Keratinocyte (primary cell): ENCODE results near the gene ANKRD40. TPM values are rescaled to one million over a fixed set of nuclear protein-coding genes. Genes with fewer than 3 reads are reported as not detected.

ENCODE experiments used
- DNase-seq: peaks from one replicate; pipeline ENCODE4 v3.0.0-alpha.2; 2011; ENCODE audit warnings: low read depth, missing footprints, low spot score
- FAIRE-seq: peaks from 2 replicates; lab custom pipeline; 2011; peaks lifted over from hg19 to GRCh38; lab: Jason Lieb, UNC
- H2AFZ ChIP-seq: 2 replicates; pipeline ENCODE4 v1.6.0; 2012; ENCODE audit warnings: low read length, control low read depth, inconsistent platforms; ENCODE audit not compliant: control insufficient read depth
- H3K27ac ChIP-seq: 2 replicates; pipeline ENCODE4 v1.5.1; 2011; ENCODE audit warnings: low read length; ENCODE audit not compliant: control insufficient read depth, insufficient read depth
- H3K27me3 ChIP-seq: 3 replicates; pipeline ENCODE4 v1.6.0; 2011; ENCODE audit warnings: low read length; ENCODE audit not compliant: control insufficient read depth, insufficient read depth; ENCODE audit errors: extremely low read depth
- H3K36me3 ChIP-seq, 2 experiments: 2 replicates in 1 of 2; 3 replicates in 1 of 2; pipeline ENCODE4 v1.5.1; 2011; ENCODE audit warnings: low read length in 2 of 2, mild to moderate bottlenecking in 1 of 2; ENCODE audit not compliant: control insufficient read depth in 2 of 2, insufficient read depth in 2 of 2; ENCODE audit errors: extremely low read depth in 1 of 2
- H3K4me1 ChIP-seq: 3 replicates; pipeline ENCODE4 v1.5.1; 2011; ENCODE audit warnings: low read length; ENCODE audit not compliant: control insufficient read depth, insufficient read depth; ENCODE audit errors: extremely low read depth
- H3K4me2 ChIP-seq: 3 replicates; pipeline ENCODE4 v1.6.0; 2011; ENCODE audit warnings: low read depth, low read length; ENCODE audit not compliant: control insufficient read depth, insufficient read depth; ENCODE audit errors: extremely low read depth
- H3K4me3 ChIP-seq, 3 experiments: fragments of 200-600 bp in 1 of 3; sonication (generic) in 1 of 3; 2 replicates in 2 of 3; 3 replicates in 1 of 3; pipeline ENCODE4 v1.5.1; 2011 to 2016; ENCODE audit warnings: low read length in 3 of 3, mild to moderate bottlenecking in 3 of 3, control low read depth in 2 of 3, inconsistent platforms in 1 of 3, low read depth in 1 of 3, mixed read lengths in 1 of 3, mixed run types in 1 of 3, moderate library complexity in 1 of 3; ENCODE audit not compliant: control insufficient read depth in 2 of 3, insufficient read depth in 2 of 3; ENCODE audit errors: extremely low read depth in 1 of 3
- H3K79me2 ChIP-seq: 2 replicates; pipeline ENCODE4 v1.6.0; 2012; ENCODE audit warnings: low read length; ENCODE audit not compliant: control insufficient read depth, insufficient read depth
- H3K9ac ChIP-seq: 3 replicates; pipeline ENCODE4 v1.6.0; 2011; ENCODE audit warnings: low read length; ENCODE audit not compliant: control insufficient read depth, insufficient read depth; ENCODE audit errors: extremely low read depth
- H3K9me1 ChIP-seq: 3 replicates; pipeline ENCODE4 v1.6.0; 2011; ENCODE audit warnings: low read length; ENCODE audit not compliant: control insufficient read depth, insufficient read depth; ENCODE audit errors: extremely low read depth
- H3K9me3 ChIP-seq: 2 replicates; pipeline ENCODE4 v1.5.1; 2012; ENCODE audit warnings: low read depth, low read length; ENCODE audit not compliant: control insufficient read depth
- H4K20me1 ChIP-seq: 3 replicates; pipeline ENCODE4 v1.6.0; 2011; ENCODE audit warnings: low read length; ENCODE audit not compliant: control insufficient read depth, insufficient read depth; ENCODE audit errors: extremely low read depth
- EZH2 ChIP-seq: IDR thresholded peaks from one replicate; pipeline ENCODE4 v1.6.1; 2012; ENCODE audit warnings: inconsistent platforms, mild to moderate bottlenecking, low read length, moderate library complexity
- dilution Hi-C: fragments of 300-500 bp; cut with MboI; formaldehyde crosslinking; loops from one replicate; pipeline ENCODE4 v1.7.0; 2020; ENCODE audit warnings: low sequenced_read_pairs; ENCODE audit not compliant: extremely low pct_ligation_motif_present
- polyA plus RNA-seq, 5 experiments: library from polyadenylated mRNA; depleted of rRNA in 3 of 5; stranded (reverse) in 3 of 5; stranded (forward) in 1 of 5; unstranded in 1 of 5; fragments of >200 nt; gene quantifications; 1 replicate in 1 of 5; 2 replicates in 3 of 5; 3 replicates in 1 of 5; pipeline versions ENCODE4 v1.2.1 to v1.2.3, GENCODE V29; 2011 to 2012; ENCODE audit warnings: missing spikeins in 2 of 5, low read depth in 1 of 5, low replicate concordance in 1 of 5
- TF ChIP-seq, protein P1 (sequence below), 3 experiments: IDR thresholded peaks in 1 of 3; conservative IDR thresholded peaks in 1 of 3; optimal IDR thresholded peaks in 1 of 3; 2 replicates in 2 of 3; 3 replicates in 1 of 3; pipeline versions ENCODE3 to v1.5.1; 2011; ENCODE audit warnings: low read length in 3 of 3, mild to moderate bottlenecking in 3 of 3, moderate library complexity in 2 of 3, control low read depth in 1 of 3, inconsistent platforms in 1 of 3; ENCODE audit not compliant: insufficient read depth in 2 of 3; ENCODE audit errors: extremely low read depth in 1 of 3

Gene ANKRD40
- polyA plus RNA-seq, 1 donor (not counting 4 experiments of a cell fraction or from before 2014, with no cell fraction given): 32.7 TPM

- Histone ChIP-seq H3K4me2 (no peak overlapping the region), H3K36me3 (peaks cover 10 to 33% of the 10 kb centered on the region in 2 experiments), H3K79me2 (no peaks in the 10 kb centered on the region), H3K27ac (no peak overlapping the region), H2AFZ (no peak overlapping the region), H3K9ac (no peak overlapping the region), H3K9me1 (no peaks in the 10 kb centered on the region), H3K27me3 (no peaks in the 10 kb centered on the region), H3K4me1 (peaks cover 2% of the 10 kb centered on the region), H3K9me3 (no peaks in the 10 kb centered on the region), H3K4me3 (no peak overlapping the region), H4K20me1 (no peaks in the 10 kb centered on the region)
- no peak for DNase-seq
- TF ChIP-seq EZH2: no peak
- dilution Hi-C loops: no loop called here
- FAIRE-seq: no peak
These were observed 27.6 kb downstream of the ANKRD40 start for GRCh38 chr17:50680126-50680525.

DNA sequence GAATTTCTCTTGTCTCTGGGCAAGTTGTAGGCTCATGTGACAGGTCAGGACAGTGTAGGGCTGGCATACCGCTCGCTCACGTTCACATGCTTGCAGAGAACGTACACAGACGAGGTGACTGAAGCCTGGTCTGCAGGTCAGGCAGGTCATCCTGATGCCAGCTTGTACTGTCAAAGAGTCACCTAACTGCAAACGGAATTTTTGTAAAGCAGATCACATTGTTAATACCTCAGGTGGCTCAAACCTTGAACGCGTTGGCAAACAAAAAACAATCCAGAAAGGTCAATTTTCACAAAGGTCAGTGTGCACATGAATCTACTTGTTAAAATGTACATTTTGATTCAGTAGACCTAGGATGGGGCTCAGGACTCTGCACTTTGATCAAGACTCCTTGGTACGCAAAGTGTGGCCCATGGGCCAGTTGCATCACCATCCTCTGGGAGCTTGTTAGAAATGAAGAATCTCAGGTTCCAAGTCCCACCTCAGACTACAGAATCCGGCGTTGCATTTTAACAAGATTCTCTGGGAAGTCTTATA, 28.6 kb downstream of the ANKRD40 start:
- no peaks in the 10 kb centered on the region for H4K20me1 ChIP-seq
- H2AFZ ChIP-seq: no peak overlapping the region
- H3K27me3 ChIP-seq: no peaks in the 10 kb centered on the region
- H3K4me3 ChIP-seq: no peak overlapping the region
- H3K4me2 ChIP-seq: no peak overlapping the region
- peaks cover 2% of the 10 kb centered on the region for H3K4me1 ChIP-seq
- H3K9me1 ChIP-seq: no peaks in the 10 kb centered on the region
- no peaks in the 10 kb centered on the region for H3K79me2 ChIP-seq
- no peaks in the 10 kb centered on the region for H3K9me3 ChIP-seq
- no peak for FAIRE-seq
- TF ChIP-seq EZH2: no peak
- TF ChIP-seq, protein P1, sequence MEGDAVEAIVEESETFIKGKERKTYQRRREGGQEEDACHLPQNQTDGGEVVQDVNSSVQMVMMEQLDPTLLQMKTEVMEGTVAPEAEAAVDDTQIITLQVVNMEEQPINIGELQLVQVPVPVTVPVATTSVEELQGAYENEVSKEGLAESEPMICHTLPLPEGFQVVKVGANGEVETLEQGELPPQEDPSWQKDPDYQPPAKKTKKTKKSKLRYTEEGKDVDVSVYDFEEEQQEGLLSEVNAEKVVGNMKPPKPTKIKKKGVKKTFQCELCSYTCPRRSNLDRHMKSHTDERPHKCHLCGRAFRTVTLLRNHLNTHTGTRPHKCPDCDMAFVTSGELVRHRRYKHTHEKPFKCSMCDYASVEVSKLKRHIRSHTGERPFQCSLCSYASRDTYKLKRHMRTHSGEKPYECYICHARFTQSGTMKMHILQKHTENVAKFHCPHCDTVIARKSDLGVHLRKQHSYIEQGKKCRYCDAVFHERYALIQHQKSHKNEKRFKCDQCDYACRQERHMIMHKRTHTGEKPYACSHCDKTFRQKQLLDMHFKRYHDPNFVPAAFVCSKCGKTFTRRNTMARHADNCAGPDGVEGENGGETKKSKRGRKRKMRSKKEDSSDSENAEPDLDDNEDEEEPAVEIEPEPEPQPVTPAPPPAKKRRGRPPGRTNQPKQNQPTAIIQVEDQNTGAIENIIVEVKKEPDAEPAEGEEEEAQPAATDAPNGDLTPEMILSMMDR (optimal IDR thresholded peaks at IDR 0.05 in 1 of 3, IDR thresholded peaks at IDR 0.05 in 1 of 3, conservative IDR thresholded peaks at IDR 0.05 in 1 of 3; ENCODE audit: extremely low read depth in 1 of 3, insufficient read depth in 2 of 3, low read length in 3 of 3): no peak
- peaks cover 10 to 28% of the 10 kb centered on the region in 2 experiments for H3K36me3 ChIP-seq
- H3K9ac ChIP-seq: no peak overlapping the region
- DNase-seq: no peak
- dilution Hi-C loops: no loop called here
- no peak overlapping the region for H3K27ac ChIP-seq
